AG04450 (cell line): ENCODE data around the gene YOD1. TPM values are rescaled to one million over a fixed set of nuclear protein-coding genes. Genes with fewer than 3 reads are reported as not detected.

ENCODE experiments used
- CTCF ChIA-PET: fragments of 300-600, 350-600 bp; formaldehyde crosslinking; extraction: SDS; loops from one replicate; lab custom pipeline; 2022; ENCODE audit warnings: antibody characterized with exemption, inconsistent platforms; lab: Charles Lee
- POLR2A ChIA-PET: fragments of 350-600 bp; formaldehyde crosslinking; extraction: SDS; loops from one replicate; lab custom pipeline; 2021; ENCODE audit warnings: antibody characterized with exemption, inconsistent platforms; lab: Yijun Ruan, JAX
- DNase-seq: peaks from one replicate; pipeline ENCODE4 v3.0.0-alpha.2; 2011; ENCODE audit warnings: low read depth, low spot score
- H3K27ac ChIP-seq: one replicate; pipeline ENCODE4 v1.5.1; 2012; ENCODE audit warnings: low read depth, low read length, control low read depth
- H3K27me3 ChIP-seq: one replicate; pipeline ENCODE4 v1.6.0; 2012; ENCODE audit warnings: low read length; ENCODE audit not compliant: control insufficient read depth, insufficient read depth
- H3K4me3 ChIP-seq: 2 replicates; pipeline ENCODE4 v1.5.1; 2011; ENCODE audit warnings: mild to moderate bottlenecking, low read depth, low read length, control low read depth
- H3K9me3 ChIP-seq: 2 replicates; pipeline ENCODE4 v1.5.1; 2012; ENCODE audit warnings: low read length; ENCODE audit not compliant: control insufficient read depth, insufficient read depth
- CTCF ChIP-seq: IDR thresholded peaks from 2 replicates; pipeline ENCODE4 v1.5.1; 2011; ENCODE audit warnings: low read depth, low read length, control low read depth, inconsistent platforms
- polyA plus RNA-seq: library from polyadenylated mRNA; depleted of rRNA; stranded (reverse); fragments of >200 nt; gene quantifications from 2 replicates; pipeline ENCODE4 v1.2.3, GENCODE V29; 2011

Gene YOD1
- polyA plus RNA-seq, 1 experiment, result 3.2 TPM

- Histone ChIP-seq H3K4me3 (no peak overlapping the region), H3K27ac (no peak overlapping the region), H3K9me3 (no peaks in the 10 kb centered on the region), H3K27me3 (no peaks in the 10 kb centered on the region)
- no peak for DNase-seq
- TF ChIP-seq CTCF, result no peak
- POLR2A ChIA-PET, result no interaction called here
- CTCF ChIA-PET, result interaction anchor here (0.7 to 3.0 kb wide), 11 partner anchors 8 to 399 kb away, joined by 3 to 17 read pairs (median 5); partner anchors contain the start of gene C1orf116
These were observed 44.9 kb downstream of the YOD1 start for GRCh38 chr1:207006083-207006482.

GRCh38 chr1:207004931-207005830, 45.8 kb downstream of the YOD1 start:
- H3K27me3 ChIP-seq, result no peaks in the 10 kb centered on the region
- no peak overlapping the region for H3K27ac ChIP-seq
- peak; percentile 23 for DNase-seq
- ChIA-PET CTCF (interaction anchor here (0.5 to 3.0 kb wide), 20 partner anchors 9 to 399 kb away, joined by 3 to 17 read pairs (median 4); partner anchors contain the start of gene C1orf116), POLR2A (no interaction called here)
- TF ChIP-seq CTCF, result peak; percentile 80
- no peaks in the 10 kb centered on the region for H3K9me3 ChIP-seq
- no peak overlapping the region for H3K4me3 ChIP-seq

GRCh38 chr1:207003210-207003609, 47.8 kb downstream of the YOD1 start:
- no peak for TF ChIP-seq CTCF
- ChIA-PET CTCF (interaction anchor here (1.4 to 3.0 kb wide), 4 partner anchors 18 to 47 kb away, joined by 6 to 17 read pairs (median 6); no protein-coding TSS in a partner anchor), POLR2A (no interaction called here)

GRCh38 chr1:207002724-207003146, 48.3 kb downstream of the YOD1 start:
- DNase-seq, result no peak
- Histone ChIP-seq H3K4me3 (no peak overlapping the region), H3K27me3 (no peaks in the 10 kb centered on the region), H3K9me3 (no peaks in the 10 kb centered on the region), H3K27ac (no peak overlapping the region)
- POLR2A ChIA-PET, result no interaction called here
- CTCF ChIA-PET, result interaction anchor here (3.0 kb wide), 1 partner anchor 20 kb away, joined by 17 read pairs; no protein-coding TSS in a partner anchor
- TF ChIP-seq CTCF, result no peak

More at GRCh38 chr1:207003210-207003609, 47.8 kb downstream of the YOD1 start:
- Histone ChIP-seq H3K9me3 (no peaks in the 10 kb centered on the region), H3K4me3 (no peak overlapping the region), H3K27me3 (no peaks in the 10 kb centered on the region), H3K27ac (no peak overlapping the region)
- no peak for DNase-seq
